Ishikawa (cell line): ENCODE data around the gene SMC1B.

Experiments
- CEBPB ChIP-seq: IDR thresholded peaks from 2 replicates; pipeline ENCODE4 v1.6.1; 2012
- CREB1 ChIP-seq: IDR thresholded peaks from 2 replicates; pipeline ENCODE4 v1.6.1; 2012; ENCODE audit warnings: low read depth
- EP300 ChIP-seq: IDR thresholded peaks from 2 replicates; pipeline ENCODE4 v1.6.1; 2012; ENCODE audit warnings: borderline replicate concordance
- FOXM1 ChIP-seq: IDR thresholded peaks from 2 replicates; pipeline ENCODE4 v1.6.1; 2012; ENCODE audit warnings: low read depth, borderline replicate concordance
- RAD21 ChIP-seq: IDR thresholded peaks from 2 replicates; pipeline ENCODE4 v1.6.1; 2012; ENCODE audit warnings: low read depth
- TAF1 ChIP-seq: IDR thresholded peaks from 2 replicates; pipeline ENCODE4 v1.6.1; 2012; ENCODE audit warnings: low read depth, mild to moderate bottlenecking
- TCF12 ChIP-seq: IDR thresholded peaks from 2 replicates; pipeline ENCODE4 v1.6.1; 2012; ENCODE audit warnings: low read depth
- YY1 ChIP-seq: IDR thresholded peaks from 2 replicates; pipeline ENCODE4 v1.6.1; 2012; ENCODE audit warnings: low read depth
- ZBTB7A ChIP-seq: IDR thresholded peaks from 2 replicates; pipeline ENCODE4 v1.6.1; 2012; ENCODE audit warnings: low read depth
- TF ChIP-seq, protein P1 (sequence below): IDR thresholded peaks from 2 replicates; pipeline ENCODE4 v1.6.1; 2012
- TF ChIP-seq, protein P2 (sequence below): IDR thresholded peaks from 2 replicates; pipeline ENCODE4 v1.6.1; 2012; ENCODE audit warnings: low read depth, mild to moderate bottlenecking
- TF ChIP-seq, protein P3 (sequence below): IDR thresholded peaks from 2 replicates; pipeline ENCODE4 v1.6.1; 2012

DNA sequence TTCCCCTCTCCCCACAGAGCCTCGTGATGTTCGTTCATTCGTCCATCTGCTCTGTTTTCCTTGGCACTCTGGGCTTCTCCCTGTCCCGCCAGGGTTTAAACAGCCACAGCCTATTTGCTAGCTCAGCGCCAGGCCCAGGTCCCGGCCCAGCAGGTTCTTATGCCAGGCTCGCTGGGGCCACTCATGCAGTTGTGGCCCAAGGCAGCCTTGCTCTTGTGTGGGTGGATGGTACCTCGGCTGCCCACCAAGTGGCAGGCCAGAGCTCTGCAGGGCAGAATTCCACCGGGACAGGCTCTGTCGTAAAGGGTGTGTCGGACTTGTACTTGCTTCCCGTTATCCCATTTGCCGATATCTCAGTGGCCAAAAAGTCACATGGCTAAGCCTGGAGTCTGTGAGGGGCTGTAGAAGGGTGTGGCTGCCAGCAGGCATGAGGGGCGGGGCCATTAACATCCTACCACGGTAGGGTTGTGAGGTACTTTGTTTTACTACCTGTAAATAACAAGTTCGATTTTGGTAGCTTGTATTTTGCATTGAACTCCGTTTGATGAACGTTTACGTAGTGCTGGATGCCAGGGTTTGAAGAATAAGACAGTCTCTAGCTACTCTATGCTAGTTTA lies 95.7 kb downstream of the SMC1B start:
- TF ChIP-seq ZBTB7A (no peak), YY1 (no peak), EP300 (no peak), RAD21 (no peak), TAF1 (no peak), CEBPB (no peak), FOXM1 (no peak), CREB1 (no peak), TCF12 (no peak)
- TF ChIP-seq, protein P1, sequence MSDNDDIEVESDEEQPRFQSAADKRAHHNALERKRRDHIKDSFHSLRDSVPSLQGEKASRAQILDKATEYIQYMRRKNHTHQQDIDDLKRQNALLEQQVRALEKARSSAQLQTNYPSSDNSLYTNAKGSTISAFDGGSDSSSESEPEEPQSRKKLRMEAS: no peak
- TF ChIP-seq, protein P2, sequence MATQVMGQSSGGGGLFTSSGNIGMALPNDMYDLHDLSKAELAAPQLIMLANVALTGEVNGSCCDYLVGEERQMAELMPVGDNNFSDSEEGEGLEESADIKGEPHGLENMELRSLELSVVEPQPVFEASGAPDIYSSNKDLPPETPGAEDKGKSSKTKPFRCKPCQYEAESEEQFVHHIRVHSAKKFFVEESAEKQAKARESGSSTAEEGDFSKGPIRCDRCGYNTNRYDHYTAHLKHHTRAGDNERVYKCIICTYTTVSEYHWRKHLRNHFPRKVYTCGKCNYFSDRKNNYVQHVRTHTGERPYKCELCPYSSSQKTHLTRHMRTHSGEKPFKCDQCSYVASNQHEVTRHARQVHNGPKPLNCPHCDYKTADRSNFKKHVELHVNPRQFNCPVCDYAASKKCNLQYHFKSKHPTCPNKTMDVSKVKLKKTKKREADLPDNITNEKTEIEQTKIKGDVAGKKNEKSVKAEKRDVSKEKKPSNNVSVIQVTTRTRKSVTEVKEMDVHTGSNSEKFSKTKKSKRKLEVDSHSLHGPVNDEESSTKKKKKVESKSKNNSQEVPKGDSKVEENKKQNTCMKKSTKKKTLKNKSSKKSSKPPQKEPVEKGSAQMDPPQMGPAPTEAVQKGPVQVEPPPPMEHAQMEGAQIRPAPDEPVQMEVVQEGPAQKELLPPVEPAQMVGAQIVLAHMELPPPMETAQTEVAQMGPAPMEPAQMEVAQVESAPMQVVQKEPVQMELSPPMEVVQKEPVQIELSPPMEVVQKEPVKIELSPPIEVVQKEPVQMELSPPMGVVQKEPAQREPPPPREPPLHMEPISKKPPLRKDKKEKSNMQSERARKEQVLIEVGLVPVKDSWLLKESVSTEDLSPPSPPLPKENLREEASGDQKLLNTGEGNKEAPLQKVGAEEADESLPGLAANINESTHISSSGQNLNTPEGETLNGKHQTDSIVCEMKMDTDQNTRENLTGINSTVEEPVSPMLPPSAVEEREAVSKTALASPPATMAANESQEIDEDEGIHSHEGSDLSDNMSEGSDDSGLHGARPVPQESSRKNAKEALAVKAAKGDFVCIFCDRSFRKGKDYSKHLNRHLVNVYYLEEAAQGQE: no peak
- TF ChIP-seq, protein P3, sequence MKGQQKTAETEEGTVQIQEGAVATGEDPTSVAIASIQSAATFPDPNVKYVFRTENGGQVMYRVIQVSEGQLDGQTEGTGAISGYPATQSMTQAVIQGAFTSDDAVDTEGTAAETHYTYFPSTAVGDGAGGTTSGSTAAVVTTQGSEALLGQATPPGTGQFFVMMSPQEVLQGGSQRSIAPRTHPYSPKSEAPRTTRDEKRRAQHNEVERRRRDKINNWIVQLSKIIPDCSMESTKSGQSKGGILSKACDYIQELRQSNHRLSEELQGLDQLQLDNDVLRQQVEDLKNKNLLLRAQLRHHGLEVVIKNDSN: no peak
